Neuronal stem cell (in vitro differentiated cells): Measurements from ENCODE around the gene CNKSR2.
"Not testable (repeated sequence)": the region's sequence is repeated elsewhere in the genome, so short reads cannot be mapped to it uniquely, and the experiment has no call there.

Experiments
- DNase-seq: peaks from one replicate; pipeline ENCODE4 v3.0.0-alpha.2; 2013; ENCODE audit warnings: low spot score
- H2AFZ ChIP-seq: one replicate; pipeline ENCODE4 v1.6.1; 2013; ENCODE audit warnings: mild to moderate bottlenecking, low read length, inconsistent platforms
- H2AK5ac ChIP-seq: 2 replicates; pipeline ENCODE4 v1.6.1; 2013; ENCODE audit warnings: low read depth, mild to moderate bottlenecking, inconsistent platforms, low read length, moderate library complexity, mixed read lengths
- H2BK120ac ChIP-seq: 2 replicates; pipeline ENCODE4 v1.6.1; 2013; ENCODE audit warnings: low read depth, mild to moderate bottlenecking, inconsistent platforms, low read length, moderate library complexity, mixed read lengths
- H2BK12ac ChIP-seq: one replicate; pipeline ENCODE4 v1.6.1; 2013; ENCODE audit warnings: low read length, inconsistent platforms
- H2BK15ac ChIP-seq: 2 replicates; pipeline ENCODE4 v1.6.1; 2013; ENCODE audit warnings: mild to moderate bottlenecking, low read length, inconsistent platforms, mixed read lengths
- H2BK5ac ChIP-seq: one replicate; pipeline ENCODE4 v1.6.1; 2013; ENCODE audit warnings: inconsistent platforms, mild to moderate bottlenecking, low read length, moderate library complexity
- H3K14ac ChIP-seq: one replicate; pipeline ENCODE4 v1.6.1; 2013; ENCODE audit warnings: low read length, inconsistent platforms
- H3K18ac ChIP-seq: 2 replicates; pipeline ENCODE4 v1.6.1; 2013; ENCODE audit warnings: low read length, inconsistent platforms
- H3K23ac ChIP-seq: 2 replicates; pipeline ENCODE4 v1.6.1; 2013; ENCODE audit warnings: low read depth, mild to moderate bottlenecking, mixed read lengths, low read length, inconsistent platforms; ENCODE audit not compliant: poor library complexity
- H3K27ac ChIP-seq: replicated peaks from 3 replicates; pipeline ENCODE4 v1.5.1; 2013; ENCODE audit warnings: low read length, inconsistent platforms
- H3K27me3 ChIP-seq, 3 experiments: 2 replicates each; pipeline ENCODE4 v1.6.1; 2013; ENCODE audit warnings: low read length in 3 of 3, mild to moderate bottlenecking in 2 of 3, inconsistent platforms in 1 of 3, low read depth in 1 of 3, mixed read lengths in 1 of 3, moderate library complexity in 1 of 3; ENCODE audit not compliant: control insufficient read depth in 3 of 3, insufficient read depth in 3 of 3
- H3K36me3 ChIP-seq, 2 donors: replicated peaks in 1 of 2; 2 replicates each; pipeline ENCODE4 v1.6.1; 2013; ENCODE audit warnings: low read length in 2 of 2; ENCODE audit not compliant: control insufficient read depth in 2 of 2, insufficient read depth in 2 of 2
- H3K4ac ChIP-seq: 2 replicates; pipeline ENCODE4 v1.6.1; 2013; ENCODE audit warnings: inconsistent platforms, mild to moderate bottlenecking, low read length, moderate library complexity
- H3K4me1 ChIP-seq, 2 donors: 1 replicate in 1 of 2; 2 replicates in 1 of 2; pipeline ENCODE4 v1.6.1; 2013; ENCODE audit warnings: low read length in 2 of 2, low read depth in 1 of 2; ENCODE audit not compliant: control insufficient read depth in 2 of 2, insufficient read depth in 1 of 2
- H3K4me2 ChIP-seq: one replicate; pipeline ENCODE4 v1.6.1; 2013; ENCODE audit warnings: mild to moderate bottlenecking, low read length, inconsistent platforms; ENCODE audit not compliant: insufficient read depth, poor library complexity, severe bottlenecking
- H3K4me3 ChIP-seq, 2 donors: 2 replicates each; pipeline ENCODE4 v1.5.1; 2013; ENCODE audit warnings: low read length in 2 of 2, mild to moderate bottlenecking in 2 of 2, inconsistent platforms in 1 of 2, moderate library complexity in 1 of 2
- H3K79me1 ChIP-seq: one replicate; pipeline ENCODE4 v1.6.1; 2013; ENCODE audit warnings: low read depth, mild to moderate bottlenecking, inconsistent platforms, low read length, moderate library complexity
- H3K9ac ChIP-seq: one replicate; pipeline ENCODE4 v1.6.1; 2013; ENCODE audit warnings: mild to moderate bottlenecking, low read depth, low read length, inconsistent platforms; ENCODE audit not compliant: poor library complexity
- H3K9me3 ChIP-seq, 2 donors: replicated peaks in 1 of 2; 2 replicates each; pipeline versions ENCODE3 to v1.6.1; 2013; ENCODE audit warnings: low read length in 2 of 2, mild to moderate bottlenecking in 2 of 2, inconsistent platforms in 1 of 2, low read depth in 1 of 2, mixed read lengths in 1 of 2, moderate library complexity in 1 of 2; ENCODE audit not compliant: control insufficient read depth in 2 of 2, insufficient read depth in 1 of 2
- H4K8ac ChIP-seq: one replicate; pipeline ENCODE4 v1.6.1; 2013; ENCODE audit warnings: low read depth, mild to moderate bottlenecking, inconsistent platforms, low read length, moderate library complexity
- H4K91ac ChIP-seq: one replicate; pipeline ENCODE4 v1.6.1; 2013; ENCODE audit warnings: low read length, low read depth, mild to moderate bottlenecking, inconsistent platforms; ENCODE audit not compliant: poor library complexity
- WGBS, 2 donors: extraction: QIAGEN DNeasy Blood & Tissue Kit; methylation state at CpG; one replicate each; pipeline ENCODE4 v1.1.7; 2013; ENCODE audit warnings: missing lambda C conversion rate in 2 of 2, mixed read lengths in 1 of 2; ENCODE audit not compliant: insufficient read length in 2 of 2, insufficient replicate concordance in 1 of 2; ENCODE audit errors: extremely low coverage in 2 of 2; 5-methylcytosine and 5-hydroxymethylcytosine counted together

Gene CNKSR2

GRCh38 chrX:21481761-21482160 lies 107.5 kb downstream of the CNKSR2 start:
- H4K8ac ChIP-seq = no peak overlapping the region
- H3K9me3 ChIP-seq = no peaks in the 10 kb centered on the region
- peaks cover 0 to 2% of the 10 kb centered on the region in 2 donors for H3K4me1 ChIP-seq
- no peak overlapping the region for H3K4me3 ChIP-seq
- H3K79me1 ChIP-seq = no peaks in the 10 kb centered on the region
- no peak overlapping the region for H4K91ac ChIP-seq
- H2BK15ac ChIP-seq = no peak overlapping the region
- no peaks in the 10 kb centered on the region for H3K36me3 ChIP-seq
- no peak overlapping the region for H2BK120ac ChIP-seq
- H2AK5ac ChIP-seq = no peak overlapping the region
- no peak for DNase-seq
- WGBS, 2 donors = no CpG with 5 or more reads among the region's 2 CpGs
- no peak overlapping the region for H2BK12ac ChIP-seq
- H3K18ac ChIP-seq = no peak overlapping the region
- no peak overlapping the region for H3K4ac ChIP-seq
- H3K27ac ChIP-seq = no peak overlapping the region
- H2AFZ ChIP-seq = no peak overlapping the region
- H3K14ac ChIP-seq = no peak overlapping the region
- no peak overlapping the region for H3K9ac ChIP-seq
- H3K23ac ChIP-seq = no peak overlapping the region
- no peak overlapping the region for H2BK5ac ChIP-seq
- no peaks in the 10 kb centered on the region for H3K27me3 ChIP-seq
- no peak overlapping the region for H3K4me2 ChIP-seq

GRCh38 chrX:21484051-21484450 lies 109.8 kb downstream of the CNKSR2 start:
- not testable (repeated sequence) for H3K4me3 ChIP-seq, H3K27me3 ChIP-seq, DNase-seq, H4K91ac ChIP-seq, H4K8ac ChIP-seq, H2BK15ac ChIP-seq, H3K9me3 ChIP-seq, H2BK5ac ChIP-seq, H3K27ac ChIP-seq, H3K4me2 ChIP-seq, H3K18ac ChIP-seq, H3K9ac ChIP-seq, H3K14ac ChIP-seq, H2AK5ac ChIP-seq, H3K23ac ChIP-seq, H2BK12ac ChIP-seq, H3K4ac ChIP-seq, H3K36me3 ChIP-seq, H2BK120ac ChIP-seq, H2AFZ ChIP-seq, H3K79me1 ChIP-seq, H3K4me1 ChIP-seq
- no CpG with 5 or more reads among the region's 7 CpGs for WGBS, 2 donors

- Histone ChIP-seq H2AK5ac (no peak overlapping the region), H3K4me3 (no peak overlapping the region), H3K18ac (no peak overlapping the region), H3K79me1 (no peaks in the 10 kb centered on the region), H3K23ac (no peak overlapping the region), H3K4me1 (no peaks in the 10 kb centered on the region), H3K9me3 (no peaks in the 10 kb centered on the region), H2AFZ (no peak overlapping the region), H4K8ac (no peak overlapping the region), H3K4me2 (no peak overlapping the region), H2BK5ac (no peak overlapping the region), H2BK15ac (no peak overlapping the region), H3K36me3 (peaks cover 0 to 5% of the 10 kb centered on the region in 2 donors), H3K9ac (no peak overlapping the region), H3K27me3 (no peaks in the 10 kb centered on the region), H3K4ac (no peak overlapping the region), H2BK12ac (no peak overlapping the region), H3K14ac (no peak overlapping the region), H4K91ac (no peak overlapping the region), H3K27ac (no peak overlapping the region), H2BK120ac (no peak overlapping the region)
- no peak for DNase-seq
- no CpG with 5 or more reads among the region's 1 CpG for WGBS, 2 donors
Measured at GRCh38 chrX:21487832-21488231, 113.6 kb downstream of the CNKSR2 start.

- no peaks in the 10 kb centered on the region for H3K9me3 ChIP-seq
- no peak overlapping the region for H3K14ac ChIP-seq
- H3K4ac ChIP-seq = no peak overlapping the region
- H2BK5ac ChIP-seq = no peak overlapping the region
- no peak overlapping the region for H3K23ac ChIP-seq
- H3K36me3 ChIP-seq = peaks cover 0 to 5% of the 10 kb centered on the region in 2 donors
- no peak overlapping the region for H3K9ac ChIP-seq
- no peaks in the 10 kb centered on the region for H3K79me1 ChIP-seq
- no peak overlapping the region for H2BK15ac ChIP-seq
- no peak overlapping the region for H2AFZ ChIP-seq
- DNase-seq = no peak
- H4K91ac ChIP-seq = no peak overlapping the region
- no CpG with 5 or more reads among the region's 4 CpGs for WGBS, 2 donors
- no peaks in the 10 kb centered on the region for H3K27me3 ChIP-seq
- no peak overlapping the region for H2BK120ac ChIP-seq
- H3K27ac ChIP-seq = no peak overlapping the region
- H3K4me3 ChIP-seq = no peak overlapping the region
- no peak overlapping the region for H2BK12ac ChIP-seq
- H3K4me2 ChIP-seq = no peak overlapping the region
- H3K4me1 ChIP-seq = no peaks in the 10 kb centered on the region
- no peak overlapping the region for H3K18ac ChIP-seq
- no peak overlapping the region for H2AK5ac ChIP-seq
- no peak overlapping the region for H4K8ac ChIP-seq
Measured at GRCh38 chrX:21490341-21490740, 116.1 kb downstream of the CNKSR2 start.
